Measurements from ENCODE around the gene INTS15. TPM values are rescaled to one million over a fixed set of nuclear protein-coding genes. Genes with fewer than 3 reads are reported as not detected.
A peak's percentile ranks its signal among the peaks of the same experiment; 100 is the strongest.

INTS15 gene
- total and polyA plus RNA-seq, 4 donors, result 13.8 to 34.5 (median 22.4) TPM

DNA sequence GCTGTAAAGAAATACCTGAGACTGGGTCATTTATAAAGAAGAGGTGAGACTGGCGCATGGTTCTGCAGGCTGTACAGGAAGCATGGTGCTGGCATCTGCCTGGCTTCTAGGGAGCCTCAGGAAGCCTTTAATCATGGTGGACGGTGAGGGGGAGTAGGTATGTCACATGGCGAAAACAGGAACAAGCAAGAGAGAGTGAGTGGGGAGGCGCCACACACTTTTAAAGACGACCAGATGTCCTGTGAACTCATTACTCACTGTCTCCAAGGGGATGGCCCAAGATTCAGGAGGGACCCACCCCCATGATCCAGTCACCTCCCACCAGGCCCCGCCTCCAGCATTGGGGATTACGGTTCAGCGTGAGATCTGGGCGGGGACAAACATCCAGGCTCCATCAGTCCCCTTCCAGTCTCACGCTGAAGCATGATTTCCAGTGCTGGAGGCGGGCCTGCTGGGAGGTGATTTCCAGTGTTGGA is 50.5 kb downstream of the INTS15 start:
- Histone ChIP-seq H3K27ac (ENCODE audit: low read depth in 1 of 2, low read length in 1 of 2) (no peak overlapping the region), H3K9ac (ENCODE audit: insufficient read depth in 1 of 2, low read length in 2 of 2) (no peak overlapping the region), H3K27me3 (ENCODE audit: control insufficient read depth in 3 of 3, insufficient read depth in 3 of 3, low read length in 2 of 3) (no peaks in the 10 kb centered on the region), H3K4me1 (ENCODE audit: control insufficient read depth in 5 of 5, insufficient read depth in 5 of 5, low read length in 5 of 5) (peaks cover 0 to 18% (median 4%) of the 10 kb centered on the region in 5 donors), H3K36me3 (ENCODE audit: control insufficient read depth in 4 of 4, insufficient read depth in 4 of 4, low read length in 4 of 4) (peaks cover 5 to 42% (median 25%) of the 10 kb centered on the region in 4 donors), H3K9me3 (ENCODE audit: control insufficient read depth in 4 of 4, insufficient read depth in 3 of 4, low read length in 3 of 4) (no peaks in the 10 kb centered on the region), H3K4me3 (no peak overlapping the region)
- WGBS, 2 donors, result 72 to 73% methylated on average over 11 of the region's 11 CpGs
- TF ChIP-seq, protein P1, sequence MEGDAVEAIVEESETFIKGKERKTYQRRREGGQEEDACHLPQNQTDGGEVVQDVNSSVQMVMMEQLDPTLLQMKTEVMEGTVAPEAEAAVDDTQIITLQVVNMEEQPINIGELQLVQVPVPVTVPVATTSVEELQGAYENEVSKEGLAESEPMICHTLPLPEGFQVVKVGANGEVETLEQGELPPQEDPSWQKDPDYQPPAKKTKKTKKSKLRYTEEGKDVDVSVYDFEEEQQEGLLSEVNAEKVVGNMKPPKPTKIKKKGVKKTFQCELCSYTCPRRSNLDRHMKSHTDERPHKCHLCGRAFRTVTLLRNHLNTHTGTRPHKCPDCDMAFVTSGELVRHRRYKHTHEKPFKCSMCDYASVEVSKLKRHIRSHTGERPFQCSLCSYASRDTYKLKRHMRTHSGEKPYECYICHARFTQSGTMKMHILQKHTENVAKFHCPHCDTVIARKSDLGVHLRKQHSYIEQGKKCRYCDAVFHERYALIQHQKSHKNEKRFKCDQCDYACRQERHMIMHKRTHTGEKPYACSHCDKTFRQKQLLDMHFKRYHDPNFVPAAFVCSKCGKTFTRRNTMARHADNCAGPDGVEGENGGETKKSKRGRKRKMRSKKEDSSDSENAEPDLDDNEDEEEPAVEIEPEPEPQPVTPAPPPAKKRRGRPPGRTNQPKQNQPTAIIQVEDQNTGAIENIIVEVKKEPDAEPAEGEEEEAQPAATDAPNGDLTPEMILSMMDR (IDR thresholded peaks at IDR 0.05; ENCODE audit: control extremely low read depth, extremely low read depth), result no peak
- ATAC-seq (ENCODE audit: insufficient read depth, low FRiP score) (no peak), DNase-seq (peak in 2 of 3 donors; percentile 19 to 21)

- peaks cover 5 to 46% (median 25%) of the 10 kb centered on the region in 4 donors for H3K36me3 ChIP-seq (ENCODE audit: control insufficient read depth in 4 of 4, insufficient read depth in 4 of 4, low read length in 4 of 4)
- H3K9me3 ChIP-seq (ENCODE audit: control insufficient read depth in 4 of 4, insufficient read depth in 3 of 4, low read length in 3 of 4), result no peaks in the 10 kb centered on the region
- 88 to 93% methylated on average over 15 of the region's 15 CpGs for WGBS, 2 donors
These were observed 51.6 kb downstream of the INTS15 start for GRCh38 chr7:6641305-6642035.

DNA sequence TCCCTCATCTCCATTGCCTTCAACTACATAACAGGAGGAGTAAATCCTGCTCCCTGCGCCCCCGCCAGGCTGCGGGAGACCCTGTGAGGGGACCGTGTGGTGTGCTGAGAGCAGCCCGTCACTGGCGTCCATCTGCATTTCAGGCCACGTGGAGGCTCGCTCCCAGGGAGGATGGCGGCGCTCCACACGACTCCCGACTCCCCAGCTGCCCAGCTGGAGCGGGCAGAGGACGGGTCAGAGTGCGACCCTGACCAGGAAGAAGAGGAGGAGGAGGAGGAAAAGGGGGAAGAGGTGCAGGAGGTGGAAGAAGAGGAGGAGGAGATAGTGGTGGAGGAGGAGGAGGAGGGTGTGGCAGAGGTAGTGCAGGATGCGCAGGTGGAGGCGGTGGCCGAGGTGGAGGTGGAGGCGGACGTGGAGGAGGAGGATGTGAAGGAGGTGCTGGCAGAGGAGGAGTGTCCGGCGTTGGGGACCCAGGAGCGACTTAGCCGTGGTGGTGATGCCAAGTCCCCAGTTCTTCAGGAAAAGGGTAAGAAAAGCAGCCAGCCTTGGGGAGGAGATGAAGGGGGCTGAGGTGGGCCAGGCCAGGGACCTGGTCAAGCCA is 52.5 kb downstream of the INTS15 start:
- no peak for DNase-seq
- WGBS, 2 donors, result 95 to 96% methylated on average over 24 of the region's 24 CpGs
- TF ChIP-seq, protein P1 (IDR thresholded peaks at IDR 0.05; ENCODE audit: control extremely low read depth, extremely low read depth), result no peak
- Histone ChIP-seq H3K36me3 (ENCODE audit: control insufficient read depth in 4 of 4, insufficient read depth in 4 of 4, low read length in 4 of 4) (peaks cover 5 to 55% (median 29%) of the 10 kb centered on the region in 4 donors), H3K4me3 (no peak overlapping the region), H3K9ac (ENCODE audit: insufficient read depth in 1 of 2, low read length in 2 of 2) (no peak overlapping the region), H3K27me3 (ENCODE audit: control insufficient read depth in 3 of 3, insufficient read depth in 3 of 3, low read length in 2 of 3) (no peaks in the 10 kb centered on the region), H3K27ac (ENCODE audit: low read depth in 1 of 2, low read length in 1 of 2) (no peak overlapping the region), H3K4me1 (ENCODE audit: control insufficient read depth in 5 of 5, insufficient read depth in 5 of 5, low read length in 5 of 5) (peaks cover 0 to 13% (median 4%) of the 10 kb centered on the region in 5 donors), H3K9me3 (ENCODE audit: control insufficient read depth in 4 of 4, insufficient read depth in 3 of 4, low read length in 3 of 4) (no peaks in the 10 kb centered on the region)
- no peak for ATAC-seq (ENCODE audit: insufficient read depth, low FRiP score)

More at GRCh38 chr7:6641305-6642035, 51.6 kb downstream of the INTS15 start:
- H3K4me1 ChIP-seq (ENCODE audit: control insufficient read depth in 5 of 5, insufficient read depth in 5 of 5, low read length in 5 of 5), result peaks cover 0 to 15% (median 4%) of the 10 kb centered on the region in 5 donors
- DNase-seq (no peak), ATAC-seq (ENCODE audit: insufficient read depth, low FRiP score) (no peak)
- no peaks in the 10 kb centered on the region for H3K27me3 ChIP-seq (ENCODE audit: control insufficient read depth in 3 of 3, insufficient read depth in 3 of 3, low read length in 2 of 3)
- TF ChIP-seq, protein P1 (IDR thresholded peaks at IDR 0.05; ENCODE audit: control extremely low read depth, extremely low read depth), result no peak
- H3K4me3 ChIP-seq, result no peak overlapping the region
- no peak overlapping the region for H3K27ac ChIP-seq (ENCODE audit: low read depth in 1 of 2, low read length in 1 of 2)
- H3K9ac ChIP-seq (ENCODE audit: insufficient read depth in 1 of 2, low read length in 2 of 2), result no peak overlapping the region

All from lung (tissue), 12 donors.